Ascending aorta (tissue), 2 donors: ENCODE measurements around the gene FSHR. TPM values are rescaled to one million over a fixed set of nuclear protein-coding genes. Genes with fewer than 3 reads are reported as not detected.

ENCODE experiments used
- DNase-seq, 2 donors: peaks; one replicate each; pipeline ENCODE4 v3.0.0-alpha.2; 2019; ENCODE audit warnings: low spot score in 2 of 2
- H3K27ac ChIP-seq, 2 donors: fragments of 200-600 bp; sonication (generic); one replicate each; pipeline ENCODE4 v1.5.1; 2016 to 2017; ENCODE audit warnings: mild to moderate bottlenecking in 1 of 2
- H3K27me3 ChIP-seq: fragments of 200-600 bp; sonication (generic); one replicate; pipeline ENCODE4 v1.5.1; 2017
- H3K36me3 ChIP-seq, 2 donors: fragments of 200-600 bp; sonication (generic); one replicate each; pipeline ENCODE4 v1.5.1; 2016
- H3K4me1 ChIP-seq, 2 donors: fragments of 200-600 bp; sonication (generic); one replicate each; pipeline ENCODE4 v1.5.1; 2016 to 2017; ENCODE audit warnings: mild to moderate bottlenecking in 1 of 2
- H3K4me3 ChIP-seq, 2 donors: fragments of 200-600 bp; sonication (generic); one replicate each; pipeline ENCODE4 v1.5.1; 2016 to 2017; ENCODE audit warnings: mild to moderate bottlenecking in 1 of 2
- H3K9me3 ChIP-seq, 2 donors: fragments of 200-600 bp; sonication (generic); one replicate each; pipeline ENCODE4 v1.5.1; 2016
- CTCF ChIP-seq, 3 experiments: fragments of 200-600 bp in 2 of 3; fragments of 450-650 bp in 1 of 3; sonication (generic) in 2 of 3; IDR thresholded peaks; one replicate each; pipeline ENCODE4 v1.5.1; 2016 to 2019; ENCODE audit warnings: antibody characterized with exemption in 3 of 3, mild to moderate bottlenecking in 1 of 3, moderate library complexity in 1 of 3
- intact Hi-C: fragments of 100-400 bp; cut with DNase I; formaldehyde crosslinking; loops from one replicate; pipeline ENCODE4 v1.15.1; 2023
- total RNA-seq: library from RNA; depleted of rRNA; stranded (reverse); fragments of >200 nt; gene quantifications from one replicate; pipeline ENCODE4 v1.1.0, GENCODE V29; 2016

Gene FSHR
- total RNA-seq, 1 donor from 2014 or later, result not detected

- Histone ChIP-seq H3K4me1 (no peaks in the 10 kb centered on the region), H3K27me3 (no peaks in the 10 kb centered on the region), H3K4me3 (no peak overlapping the region), H3K36me3 (no peaks in the 10 kb centered on the region), H3K9me3 (no peaks in the 10 kb centered on the region), H3K27ac (no peak overlapping the region)
- no peak for DNase-seq
- intact Hi-C loops, result no loop called here
- no peak for TF ChIP-seq CTCF (IDR thresholded peaks at IDR 0.05)
Measured at GRCh38 chr2:49111456-49111855, 42.9 kb downstream of the FSHR start.

- Histone ChIP-seq H3K27me3 (no peaks in the 10 kb centered on the region), H3K4me1 (no peaks in the 10 kb centered on the region), H3K36me3 (no peaks in the 10 kb centered on the region), H3K4me3 (no peak overlapping the region), H3K9me3 (no peaks in the 10 kb centered on the region), H3K27ac (no peak overlapping the region)
- no peak for TF ChIP-seq CTCF (IDR thresholded peaks at IDR 0.05)
- no peak for DNase-seq
- intact Hi-C loops, result no loop called here
Measured at GRCh38 chr2:49111006-49111405, 43.3 kb downstream of the FSHR start.

- no peak for DNase-seq
- TF ChIP-seq CTCF (IDR thresholded peaks at IDR 0.05), result no peak
- Histone ChIP-seq H3K36me3 (no peaks in the 10 kb centered on the region), H3K9me3 (no peaks in the 10 kb centered on the region), H3K27ac (no peak overlapping the region), H3K4me1 (no peaks in the 10 kb centered on the region), H3K27me3 (no peaks in the 10 kb centered on the region), H3K4me3 (no peak overlapping the region)
- intact Hi-C loops, result no loop called here
Measured at GRCh38 chr2:49110571-49110970, 43.7 kb downstream of the FSHR start.

DNA sequence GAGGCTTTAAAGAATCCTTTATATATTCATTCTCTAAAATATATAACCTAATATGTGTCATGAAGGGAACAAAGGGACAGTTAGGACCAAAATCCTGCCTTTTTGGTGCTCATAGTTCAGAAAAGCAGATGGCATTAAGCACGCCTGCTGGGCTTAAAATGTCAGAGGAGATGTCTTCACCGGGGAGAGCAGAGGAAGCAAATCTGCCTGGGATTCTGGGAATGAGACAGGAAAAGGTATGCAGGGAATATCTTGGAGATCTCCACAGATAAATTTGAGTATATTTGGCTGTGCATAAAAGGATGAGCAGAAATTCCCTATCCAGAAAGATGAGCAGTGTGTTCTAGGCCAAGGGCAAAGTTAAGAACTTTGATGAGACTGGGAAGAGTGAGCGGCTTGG is 45.5 kb downstream of the FSHR start:
- Histone ChIP-seq H3K27ac (no peak overlapping the region), H3K36me3 (no peaks in the 10 kb centered on the region), H3K4me3 (no peak overlapping the region), H3K27me3 (no peaks in the 10 kb centered on the region), H3K4me1 (no peaks in the 10 kb centered on the region), H3K9me3 (no peaks in the 10 kb centered on the region)
- TF ChIP-seq CTCF (IDR thresholded peaks at IDR 0.05), result no peak
- no peak for DNase-seq
- intact Hi-C loops, result no loop called here

- Histone ChIP-seq H3K9me3 (no peaks in the 10 kb centered on the region), H3K36me3 (no peaks in the 10 kb centered on the region), H3K4me1 (no peaks in the 10 kb centered on the region)
Measured at GRCh38 chr2:49108436-49108835, 45.9 kb downstream of the FSHR start.

More at GRCh38 chr2:49108436-49108835, 45.9 kb downstream of the FSHR start:
- DNase-seq, result no peak
- TF ChIP-seq CTCF (IDR thresholded peaks at IDR 0.05), result no peak
- H3K4me3 ChIP-seq, result no peak overlapping the region
- no peaks in the 10 kb centered on the region for H3K27me3 ChIP-seq
- no peak overlapping the region for H3K27ac ChIP-seq
- intact Hi-C loops, result no loop called here
